Right kidney (tissue), 9 donors: ENCODE data around the gene TASP1.
"Not testable (repeated sequence)": the region's sequence is repeated elsewhere in the genome, so short reads cannot be mapped to it uniquely, and the experiment has no call there.

Experiments used
- DNase-seq: peaks from one replicate; pipeline ENCODE4 v3.0.0-alpha.2; 2016
- long read RNA-seq, 8 donors: transcript quantifications; one replicate each; lab custom pipeline, GENCODE V29; 2026

TASP1 gene, protein sequence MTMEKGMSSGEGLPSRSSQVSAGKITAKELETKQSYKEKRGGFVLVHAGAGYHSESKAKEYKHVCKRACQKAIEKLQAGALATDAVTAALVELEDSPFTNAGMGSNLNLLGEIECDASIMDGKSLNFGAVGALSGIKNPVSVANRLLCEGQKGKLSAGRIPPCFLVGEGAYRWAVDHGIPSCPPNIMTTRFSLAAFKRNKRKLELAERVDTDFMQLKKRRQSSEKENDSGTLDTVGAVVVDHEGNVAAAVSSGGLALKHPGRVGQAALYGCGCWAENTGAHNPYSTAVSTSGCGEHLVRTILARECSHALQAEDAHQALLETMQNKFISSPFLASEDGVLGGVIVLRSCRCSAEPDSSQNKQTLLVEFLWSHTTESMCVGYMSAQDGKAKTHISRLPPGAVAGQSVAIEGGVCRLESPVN
- long read RNA-seq, donor 1, partial matches to known transcripts, result 5 of 6 reads
- long read RNA-seq, donor 1, other reads (novel, unspliced or antisense), result 0 of 6 reads
- long read RNA-seq, donor 2, result 0 reads
- long read RNA-seq, donor 3, result 0 reads
- long read RNA-seq, donor 4, partial matches to known transcripts, result 0 of 4 reads
- long read RNA-seq, donor 4, other reads (novel, unspliced or antisense), result 0 of 4 reads
- long read RNA-seq, donor 5, partial matches to known transcripts, result 5 of 6 reads
- long read RNA-seq, donor 5, other reads (novel, unspliced or antisense), result 0 of 6 reads
- long read RNA-seq, donor 6, result 0 reads
- long read RNA-seq, donor 7, partial matches to known transcripts, result 0 of 2 reads
- long read RNA-seq, donor 7, other reads (novel, unspliced or antisense), result 0 of 2 reads
- long read RNA-seq, donor 8, partial matches to known transcripts, result 0 of 2 reads
- long read RNA-seq, donor 8, other reads (novel, unspliced or antisense), result 0 of 2 reads

DNA sequence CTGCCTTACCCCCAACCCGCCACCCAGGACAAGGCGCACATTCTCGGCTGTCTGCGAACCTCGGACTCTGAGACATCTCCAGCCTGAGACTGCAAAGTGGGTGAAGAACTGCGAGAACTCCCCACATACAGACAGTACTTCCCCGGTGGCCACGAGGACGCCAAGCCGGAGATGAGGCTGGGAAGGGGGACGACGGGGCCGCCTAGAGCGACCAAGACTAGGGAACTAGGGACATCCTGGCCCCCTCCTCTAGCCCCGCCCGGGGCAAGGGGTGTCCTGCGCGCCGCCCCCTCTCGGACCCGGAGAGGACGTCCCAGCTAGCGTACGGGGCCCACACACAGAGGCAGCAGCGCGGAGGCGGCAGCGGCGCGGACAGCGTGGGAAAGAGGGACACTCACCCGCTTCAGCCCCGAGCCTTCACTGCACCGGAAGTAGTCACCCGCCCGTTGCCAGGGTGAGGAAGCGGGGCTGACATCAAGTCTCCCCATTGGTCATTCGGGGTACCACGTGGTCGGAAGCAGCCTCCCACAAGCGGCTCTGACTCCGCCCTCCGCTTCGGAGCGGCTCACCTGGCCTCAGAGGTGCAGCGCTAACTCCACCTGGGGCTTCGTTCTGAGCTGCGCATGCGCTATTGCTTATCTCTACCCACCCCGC lies at the start of gene TASP1:
Gene TASP1, minus strand, starts transcription at position 437 of the 654 bp plus-strand sequence. CDS start 8,854 bp downstream, outside the sequence.
- peak; percentile 87 for DNase-seq

DNA sequence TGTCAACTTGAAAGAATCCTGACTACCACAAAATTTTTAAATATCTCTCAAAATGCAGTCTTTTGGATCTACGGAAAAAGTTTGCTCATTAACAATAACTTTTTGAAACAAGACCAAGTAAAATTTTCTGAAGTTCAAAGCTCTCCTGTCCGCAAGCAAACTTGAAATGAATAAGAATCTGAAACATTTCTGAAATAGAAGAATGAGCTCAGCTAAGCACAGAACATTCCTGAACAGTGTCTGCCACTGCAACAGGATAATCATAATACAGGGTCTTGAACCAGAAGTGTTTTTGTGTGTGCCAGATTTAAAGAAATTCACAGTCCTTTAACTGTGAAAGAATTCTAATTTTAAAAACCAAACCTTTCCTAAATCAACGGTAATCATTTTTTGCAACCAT lies 49.1 kb upstream of the TASP1 start:
- DNase-seq, result no peak

DNA sequence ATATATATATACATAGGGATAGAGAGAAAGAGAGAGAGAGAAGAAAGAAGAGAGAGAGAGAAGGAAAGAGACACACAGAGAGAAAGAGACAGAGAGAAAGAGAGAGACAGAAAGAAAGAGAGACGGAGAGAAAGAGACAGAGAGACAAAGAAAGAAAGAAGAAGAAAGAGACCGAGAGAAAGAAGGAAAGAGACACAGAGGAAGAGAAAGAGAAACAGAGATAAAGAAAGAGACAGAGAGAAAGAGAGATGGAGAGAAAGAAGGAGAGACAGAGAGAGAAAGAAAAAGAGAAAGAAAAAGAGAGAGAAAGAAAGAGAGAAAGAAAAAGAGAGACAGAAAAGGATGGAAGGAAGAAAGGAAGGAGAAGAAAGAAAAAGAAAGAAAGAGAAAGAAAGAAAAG lies 46.9 kb upstream of the TASP1 start:
- DNase-seq, result no peak

DNA sequence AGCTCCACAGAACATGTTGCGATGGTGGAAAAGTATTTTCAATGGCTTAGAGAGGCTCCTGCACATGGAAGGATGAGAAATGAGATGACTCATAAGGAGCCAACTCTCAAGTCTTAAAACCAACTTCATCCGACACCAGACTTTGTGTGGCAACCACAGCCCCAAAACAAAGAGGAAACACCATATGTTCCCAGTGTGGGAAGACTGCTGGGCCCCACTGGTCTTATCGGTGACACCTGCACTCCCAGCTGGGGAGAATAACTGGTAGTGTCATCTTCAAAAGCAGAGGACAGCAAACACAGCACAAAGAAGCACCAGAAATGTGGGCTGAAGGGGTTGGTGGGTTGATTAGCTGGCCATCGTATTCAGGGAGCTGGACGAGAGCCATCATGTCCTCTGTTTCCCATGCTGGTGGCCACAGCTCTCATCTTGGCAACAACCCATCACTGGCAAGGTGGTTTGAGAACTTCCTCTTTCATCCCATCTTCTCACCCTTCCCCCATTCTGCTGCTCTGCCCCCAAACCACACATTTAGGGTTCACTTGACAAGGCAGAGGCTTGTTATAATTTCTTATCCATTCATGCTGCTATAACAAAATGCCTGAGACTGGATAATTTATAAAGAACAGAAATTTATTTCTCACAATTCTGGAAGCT lies 46.0 kb upstream of the TASP1 start:
- DNase-seq, result no peak

DNA sequence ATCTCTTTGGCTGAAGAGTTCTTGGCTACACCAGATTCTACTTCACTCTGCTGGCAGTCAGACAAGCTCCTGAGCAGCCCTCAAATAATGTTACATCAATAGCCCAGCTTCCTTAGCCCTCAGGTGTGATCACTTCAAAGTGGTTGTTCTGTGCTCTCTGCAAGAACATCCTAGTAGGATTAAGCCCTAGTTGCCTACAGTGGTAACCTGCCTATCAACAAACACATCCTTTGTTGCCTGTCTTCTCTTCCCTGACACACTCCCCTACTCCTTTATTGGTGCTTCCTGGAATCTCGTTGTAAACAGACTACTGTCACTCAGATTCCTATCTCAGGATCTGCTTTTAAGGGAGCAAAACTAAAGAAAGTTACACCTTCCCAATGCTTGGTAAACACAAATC lies 45.1 kb upstream of the TASP1 start:
- no peak for DNase-seq

DNA sequence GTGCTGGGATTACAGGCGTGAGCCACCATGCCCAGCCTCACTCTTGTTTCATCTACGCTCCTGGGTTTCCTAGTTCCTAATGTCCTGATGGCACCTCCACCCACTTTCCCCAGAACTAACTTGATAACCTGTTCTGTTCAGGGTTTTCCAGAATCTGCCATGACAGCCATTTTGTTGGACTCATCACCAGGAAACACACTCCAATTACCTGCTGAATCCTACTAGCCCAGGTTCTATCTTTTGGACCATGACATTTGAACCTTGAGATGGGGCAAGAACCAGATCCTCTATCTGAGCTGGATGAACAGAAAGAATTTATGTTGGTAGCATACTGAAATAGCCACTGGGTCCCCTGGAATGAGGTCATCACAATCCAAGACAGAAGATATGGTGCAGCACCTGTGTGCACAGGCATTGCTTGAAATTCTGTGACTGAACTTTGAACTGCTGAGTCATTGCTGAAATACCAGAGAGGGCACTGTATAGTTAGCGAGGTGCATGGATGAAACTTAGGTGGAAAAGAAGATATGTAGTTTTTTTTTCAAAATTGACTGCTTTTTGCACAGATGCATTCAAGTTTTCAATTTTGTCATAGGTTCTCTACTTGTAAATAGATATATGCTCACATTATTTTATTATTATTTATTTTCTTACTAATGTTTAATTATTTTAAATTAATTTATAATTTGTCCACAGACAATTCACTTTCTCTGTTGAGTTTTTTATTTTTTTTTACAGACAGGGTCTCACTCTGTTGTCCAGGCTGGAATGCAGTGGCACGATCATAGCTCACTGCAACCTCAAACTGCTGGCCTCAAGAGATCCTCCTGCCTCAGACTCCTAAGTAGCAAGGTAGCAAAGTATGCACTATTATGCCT lies 42.8 kb upstream of the TASP1 start:
- no peak for DNase-seq

DNA sequence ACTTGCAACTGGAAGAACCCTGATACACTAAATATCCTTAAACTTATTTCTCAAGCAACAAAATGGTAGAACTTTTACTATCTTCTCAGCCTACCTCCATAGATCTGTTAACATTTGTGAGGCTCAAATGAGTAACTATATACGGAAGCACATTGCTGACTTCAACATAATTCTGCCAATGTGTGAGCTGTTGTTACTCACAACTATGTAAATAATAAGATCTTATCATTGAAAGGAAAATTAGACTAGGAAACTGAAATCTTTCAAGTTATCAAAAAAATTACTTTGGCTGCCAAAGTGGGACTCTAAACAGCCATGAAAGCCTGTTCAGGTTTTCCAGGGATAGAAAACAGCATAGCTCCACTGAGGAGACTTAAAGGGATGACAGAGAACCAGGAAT lies 40.2 kb upstream of the TASP1 start:
- no peak for DNase-seq

DNA sequence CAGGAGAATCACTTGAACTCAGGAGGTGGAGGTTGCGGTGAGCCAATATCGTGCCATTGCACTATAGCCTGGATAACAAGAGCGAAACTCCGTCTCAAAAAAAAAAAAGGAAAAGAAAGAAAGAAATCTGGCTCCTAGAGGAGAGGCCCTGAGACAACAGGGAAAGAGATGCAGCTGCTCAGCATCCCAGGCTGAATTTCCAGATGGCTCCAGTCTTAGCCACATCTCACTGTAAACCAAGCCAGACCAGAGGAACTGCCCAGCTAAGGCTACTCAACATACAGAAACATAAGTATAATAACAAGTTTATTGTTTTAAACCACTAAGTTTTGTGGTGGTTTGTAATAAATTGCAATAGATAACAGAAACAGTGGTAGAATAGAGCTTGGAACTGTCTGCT lies 38.5 kb upstream of the TASP1 start:
- no peak for DNase-seq

DNA sequence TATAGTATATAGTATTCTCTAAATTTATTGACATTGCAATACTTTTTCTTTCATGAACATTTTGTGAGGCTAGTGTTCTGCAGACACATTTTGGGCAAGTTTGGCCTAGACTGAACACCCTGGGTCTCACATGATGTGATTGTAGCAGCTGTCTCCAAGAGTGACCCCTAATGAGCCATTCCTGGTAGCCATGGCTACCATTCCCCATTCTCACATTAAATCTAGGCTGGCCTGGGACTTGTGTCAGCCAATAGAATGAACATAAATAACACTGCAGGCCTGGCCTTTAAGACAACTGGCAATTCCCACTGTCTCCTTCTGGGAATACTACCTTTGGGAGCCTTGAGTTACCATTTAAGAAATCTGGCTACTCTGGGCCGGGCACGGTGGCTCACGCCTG lies 38.0 kb upstream of the TASP1 start:
- no peak for DNase-seq

DNA sequence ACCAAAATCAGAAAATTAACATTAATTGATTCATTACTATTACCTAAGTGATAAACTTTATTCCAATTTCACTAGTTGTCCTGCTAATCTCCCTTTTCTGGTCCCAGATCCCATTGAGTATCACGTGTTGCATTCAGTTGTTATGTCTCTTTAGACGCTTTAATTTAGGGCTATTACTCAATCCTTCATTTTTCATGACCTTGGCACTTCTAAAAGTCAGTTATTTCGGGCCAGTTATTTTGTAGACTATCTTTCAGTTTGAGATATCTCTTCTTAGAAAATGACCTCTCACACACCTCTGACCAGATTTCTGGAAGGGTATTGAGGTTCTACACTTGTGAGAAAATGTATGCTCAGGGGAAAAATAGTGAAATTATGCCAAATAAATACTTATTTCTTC lies 34.0 kb upstream of the TASP1 start:
- DNase-seq, result no peak

DNA sequence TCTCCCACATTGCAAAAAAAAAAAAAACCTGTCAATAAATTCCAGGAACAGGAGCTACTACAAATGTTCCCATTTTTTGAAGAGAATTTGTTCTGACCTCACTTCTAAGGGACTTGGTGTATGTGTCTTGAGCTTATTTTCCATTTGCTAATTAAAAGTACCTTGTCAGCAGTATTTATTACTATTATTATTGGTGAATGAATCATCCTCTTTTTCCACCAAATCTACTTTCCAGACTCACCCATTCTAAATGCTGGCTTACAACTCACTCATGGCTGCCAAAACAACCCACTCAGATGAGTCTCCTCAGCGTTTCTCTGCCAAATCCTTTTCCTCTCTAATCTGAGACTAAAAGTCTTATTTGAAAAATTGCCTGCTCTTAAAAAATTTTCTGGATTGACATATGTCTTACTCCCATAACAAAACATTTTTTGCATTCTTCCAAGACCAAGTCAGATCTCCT lies 33.2 kb upstream of the TASP1 start:
- DNase-seq, result no peak

DNA sequence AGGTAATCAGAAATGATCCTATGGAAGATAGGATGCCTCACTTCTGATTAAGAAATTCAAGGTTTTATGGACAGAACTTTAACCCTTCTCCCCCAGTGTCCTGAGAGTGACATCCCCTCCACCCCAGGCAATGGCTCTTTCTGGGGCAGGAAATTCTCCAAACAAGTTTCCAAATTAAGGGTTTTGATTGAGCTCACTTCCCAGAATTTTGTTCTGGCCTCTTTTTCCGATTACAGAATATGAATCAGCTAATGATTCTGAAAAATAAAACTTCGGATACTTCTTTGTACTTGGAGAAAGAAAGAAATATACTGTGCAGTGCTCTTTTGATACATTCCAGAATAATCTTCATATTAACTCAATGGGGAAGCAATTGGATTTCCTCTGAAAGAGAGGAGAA lies 32.8 kb upstream of the TASP1 start:
- DNase-seq, result no peak

DNA sequence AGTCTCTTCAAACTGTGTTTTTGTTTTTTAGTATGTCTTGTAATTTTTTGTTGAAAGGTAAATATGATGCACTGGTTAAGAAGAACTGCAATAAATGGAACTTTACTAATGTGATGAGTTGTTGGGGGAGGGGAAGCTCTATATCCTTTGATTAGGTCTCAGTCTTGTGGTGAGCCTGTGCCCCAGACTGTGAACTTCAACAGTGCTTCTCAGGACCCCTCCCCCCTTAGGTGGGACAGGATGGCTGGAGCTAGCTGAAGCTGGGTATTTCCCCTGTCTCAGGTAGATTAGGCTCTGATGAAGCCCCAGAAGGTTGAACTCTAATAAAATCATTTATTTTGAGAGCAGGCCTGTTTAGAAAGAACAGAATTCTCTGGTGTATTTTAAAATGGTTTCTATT lies 31.4 kb upstream of the TASP1 start:
- no peak for DNase-seq

DNA sequence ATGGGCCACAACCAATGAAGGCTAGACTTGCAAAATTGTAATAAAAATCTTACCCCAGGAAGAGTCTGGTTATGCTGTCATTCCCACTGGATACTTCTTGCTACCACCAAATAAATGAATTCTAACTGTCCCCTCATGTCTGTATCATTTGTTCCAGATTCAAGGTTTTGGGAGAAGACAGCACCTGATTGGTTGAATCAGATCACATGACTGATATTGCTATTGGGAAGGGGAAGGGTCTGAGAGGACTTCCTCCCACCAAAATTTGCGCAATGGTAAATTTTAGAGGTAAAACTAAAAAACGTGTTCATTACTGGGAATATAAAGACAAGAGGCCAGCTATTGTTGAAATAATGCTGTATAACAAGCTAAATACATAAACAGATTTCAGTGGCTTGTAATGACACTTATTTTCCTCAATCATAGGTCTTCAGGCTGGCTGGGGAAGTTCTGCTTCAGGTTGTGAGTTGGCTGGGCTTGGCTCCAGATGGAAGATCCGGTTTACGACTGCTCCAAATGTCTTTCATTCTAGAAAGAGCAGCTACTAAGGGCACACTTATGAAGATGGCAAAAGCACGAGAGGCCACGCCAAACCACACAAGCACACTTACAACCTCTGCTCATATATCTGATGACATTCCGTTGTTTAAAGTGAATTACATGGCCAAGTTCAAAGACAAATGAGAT lies 27.1 kb upstream of the TASP1 start:
- DNase-seq, result no peak

DNA sequence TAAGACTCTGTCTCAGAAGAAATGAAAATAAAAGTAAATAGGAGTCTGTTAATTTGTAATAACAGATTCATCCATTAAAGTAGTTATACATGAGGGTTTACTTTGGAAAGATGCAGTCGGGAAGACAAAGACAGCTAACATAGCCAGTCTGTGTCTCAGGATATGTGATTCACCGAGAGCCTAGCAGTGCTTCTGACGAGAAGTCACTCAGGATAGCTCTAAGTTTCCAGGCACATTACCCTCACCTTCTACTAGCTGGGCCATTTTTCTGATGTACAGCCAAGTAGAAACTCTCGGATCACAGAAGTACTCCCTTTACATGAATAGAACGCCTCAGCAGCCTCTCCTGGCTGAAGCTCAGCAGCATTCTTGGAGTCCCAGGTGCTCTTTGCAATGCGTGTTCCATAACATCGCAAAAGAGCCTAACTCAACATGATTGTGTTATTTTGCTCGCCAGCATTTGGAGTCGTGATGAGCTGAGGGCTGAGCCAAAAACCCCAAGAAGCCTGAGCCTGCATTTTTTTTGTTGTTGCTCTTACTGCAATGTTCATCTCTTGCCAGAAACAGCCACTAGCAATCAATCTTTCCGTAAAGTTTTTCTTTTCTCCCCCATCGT lies 22.4 kb upstream of the TASP1 start:
- DNase-seq, result no peak

DNA sequence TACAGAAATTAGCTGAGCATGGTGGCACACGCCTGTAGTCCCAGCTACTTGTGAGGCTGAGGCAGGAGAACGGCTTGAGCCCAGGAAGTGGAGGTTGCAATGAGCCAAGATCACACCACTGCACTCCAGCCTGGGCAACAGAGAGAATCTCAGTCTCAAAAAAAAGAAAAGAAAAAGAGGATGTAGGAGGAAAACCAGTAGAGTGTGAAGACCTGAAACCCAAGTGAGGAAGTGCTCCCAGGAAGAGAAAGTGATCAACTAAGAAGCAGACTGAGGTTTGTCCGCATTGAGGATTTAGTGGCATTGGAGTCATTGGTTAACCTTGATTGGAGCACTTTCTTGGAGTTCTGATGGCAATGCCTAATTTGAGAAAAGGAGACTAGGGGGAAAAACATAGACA lies 20.6 kb upstream of the TASP1 start:
- no peak for DNase-seq

DNA sequence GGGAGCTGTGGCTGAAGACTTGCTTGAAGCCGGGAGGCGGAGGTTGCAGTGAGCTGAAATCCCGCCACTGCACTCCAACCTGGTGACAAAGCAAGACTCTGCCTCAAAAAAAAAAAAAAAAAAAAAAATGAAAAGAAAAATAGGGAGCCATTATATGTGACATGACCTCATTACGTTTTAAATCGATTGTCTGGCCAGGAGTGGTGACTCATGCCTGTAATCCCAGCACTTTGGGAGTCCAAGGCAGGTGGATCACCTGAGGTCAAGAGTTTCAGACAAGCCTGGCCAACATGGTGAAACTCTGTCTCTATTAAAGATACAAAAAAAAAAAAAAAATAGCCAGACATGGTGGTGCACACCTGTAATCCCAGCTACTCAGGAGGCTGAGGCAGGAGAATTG lies 19.3 kb upstream of the TASP1 start:
- DNase-seq, result not testable (repeated sequence)

DNA sequence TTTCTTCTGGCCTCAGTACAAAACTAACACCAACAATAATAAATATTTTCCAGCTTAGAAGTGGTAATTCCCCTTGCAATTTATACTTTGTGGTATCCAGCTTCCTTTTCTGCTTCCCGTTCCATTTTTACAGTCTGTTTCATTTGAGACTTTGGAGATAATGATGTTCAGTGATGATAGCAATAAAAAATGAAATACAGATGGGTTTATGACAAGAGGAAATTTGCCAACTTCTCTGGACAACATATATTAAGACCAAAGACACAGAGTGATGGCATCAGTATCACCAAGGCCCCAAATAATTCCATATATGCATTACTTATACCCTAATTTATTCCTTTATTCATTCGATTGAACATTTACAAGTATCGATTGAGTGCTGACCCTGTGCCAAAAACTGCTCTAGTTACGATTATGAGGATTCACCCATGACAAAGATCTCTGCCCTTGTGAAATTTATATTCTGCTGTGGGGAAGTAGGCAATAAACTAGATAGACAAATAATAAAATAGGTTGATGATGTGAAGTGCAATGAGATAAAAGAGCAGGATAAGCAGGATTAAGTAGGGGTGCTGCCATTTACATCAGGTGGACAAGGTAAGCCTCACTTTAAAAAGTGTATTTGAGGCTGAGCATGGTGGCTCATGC lies 18.1 kb upstream of the TASP1 start:
- no peak for DNase-seq

DNA sequence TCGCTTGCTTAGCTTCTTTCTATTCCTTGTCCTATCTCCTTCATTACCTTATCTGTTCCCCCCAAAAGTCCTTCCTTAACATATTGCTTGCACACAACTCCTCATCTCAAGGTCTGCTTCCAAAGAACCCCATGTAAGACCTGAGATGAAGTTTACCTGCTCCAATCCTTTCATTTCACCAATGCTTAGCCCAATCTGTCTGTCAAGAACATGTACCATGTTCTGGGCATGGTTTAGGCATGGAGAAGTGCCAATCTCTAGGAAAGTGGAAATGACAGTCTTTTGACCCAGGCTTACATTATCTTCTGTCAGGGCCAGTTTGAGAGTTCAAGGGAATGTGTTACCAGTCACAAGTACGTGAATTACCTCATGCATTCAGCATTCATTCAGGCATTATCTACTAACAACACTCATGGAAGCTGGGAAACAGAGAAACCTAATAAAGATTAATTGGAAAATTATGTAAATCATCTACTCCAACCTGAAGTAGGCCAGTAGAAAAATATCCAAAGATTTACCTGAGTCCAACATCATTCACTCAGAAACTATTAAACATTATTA lies 15.8 kb upstream of the TASP1 start:
- no peak for DNase-seq
